OCI-LY7 (cell line): ENCODE data around the gene TMEM154. TPM values are rescaled to one million over a fixed set of nuclear protein-coding genes. Genes with fewer than 3 reads are reported as not detected.

Experiments used
- BruUV-seq: library from RNA; stranded (reverse); fragments of 400-500 nt; replicated peaks from 2 replicates; lab custom pipeline; 2021; lab: Mats Ljungman, UMichigan
- CTCF ChIA-PET: fragments of 300-600 bp; sonication (Branson Sonifier 250); formaldehyde crosslinking; loops from one replicate; lab custom pipeline; 2022; ENCODE audit warnings: antibody characterized with exemption; ENCODE audit not compliant: unreplicated experiment; lab: Charles Lee
- POLR2A ChIA-PET: fragments of 300-600 bp; sonication (Branson Sonifier 250); formaldehyde crosslinking; loops from one replicate; lab custom pipeline; 2022; ENCODE audit warnings: antibody characterized with exemption; lab: Charles Lee
- DNase-seq: peaks from one replicate; pipeline ENCODE4 v3.0.0-alpha.2; 2015; ENCODE audit warnings: low spot score
- H2AFZ ChIP-seq: fragments of 200-600 bp; sonication (generic), shearing (Covaris generic); 2 replicates; pipeline ENCODE4 v1.6.1; 2014; ENCODE audit warnings: mild to moderate bottlenecking, antibody characterized with exemption, low read length, moderate library complexity
- H3K27ac ChIP-seq: fragments of 200-600 bp; sonication (generic); 2 replicates; pipeline ENCODE4 v1.5.1; 2014; ENCODE audit warnings: mixed run types, low read depth, mild to moderate bottlenecking, moderate library complexity, low read length, inconsistent platforms; ENCODE audit not compliant: poor library complexity, severe bottlenecking
- H3K36me3 ChIP-seq: fragments of 200-600 bp; sonication (generic); 2 replicates; pipeline ENCODE4 v1.6.1; 2014; ENCODE audit warnings: mild to moderate bottlenecking, antibody characterized with exemption, low read length, moderate library complexity, mixed read lengths; ENCODE audit not compliant: insufficient read depth
- H3K4me1 ChIP-seq: fragments of 200-600 bp; sonication (generic); 2 replicates; pipeline ENCODE4 v1.5.1; 2014; ENCODE audit warnings: mild to moderate bottlenecking, low read length; ENCODE audit not compliant: insufficient read depth, poor library complexity, severe bottlenecking
- H3K4me2 ChIP-seq: fragments of 200-600 bp; sonication (generic); 2 replicates; pipeline ENCODE4 v1.6.1; 2014; ENCODE audit warnings: mild to moderate bottlenecking, low read length
- H3K4me3 ChIP-seq: fragments of 200-600 bp; sonication (generic); 2 replicates; pipeline ENCODE4 v1.5.1; 2014; ENCODE audit warnings: mild to moderate bottlenecking, low read depth, low read length; ENCODE audit not compliant: poor library complexity, severe bottlenecking
- H3K79me2 ChIP-seq: fragments of 200-600 bp; sonication (generic); 2 replicates; pipeline ENCODE4 v1.6.1; 2016; ENCODE audit warnings: low read depth, mild to moderate bottlenecking, low read length, moderate library complexity, mixed read lengths; ENCODE audit not compliant: insufficient read depth
- H3K9me2 ChIP-seq: fragments of 200-600 bp; sonication (generic); 2 replicates; pipeline ENCODE4 v1.6.1; 2016; ENCODE audit warnings: mild to moderate bottlenecking, low read length, mixed read lengths; ENCODE audit not compliant: insufficient read depth
- H3K9me3 ChIP-seq: fragments of 200-600 bp; sonication (generic); 2 replicates; pipeline ENCODE4 v1.6.1; 2014; ENCODE audit warnings: mild to moderate bottlenecking, mixed run types, low read length, mixed read lengths
- H4K20me1 ChIP-seq: fragments of 200-600 bp; sonication (generic); 2 replicates; pipeline ENCODE4 v1.6.1; 2014; ENCODE audit warnings: mild to moderate bottlenecking, antibody characterized with exemption, low read length, moderate library complexity, mixed read lengths; ENCODE audit not compliant: insufficient read depth
- EZH2phosphoT487 ChIP-seq: fragments of 200-600 bp; sonication (generic); IDR thresholded peaks from 2 replicates; pipeline ENCODE4 v1.6.1; 2018; ENCODE audit warnings: low read depth, borderline replicate concordance, mild to moderate bottlenecking, mixed run types, antibody characterized with exemption, low read length, moderate library complexity, mixed read lengths
- intact Hi-C: fragments of 100-400 bp; cut with micrococcal nuclease; formaldehyde crosslinking; loops from one replicate; pipeline ENCODE4 v1.10.0; 2022; ENCODE audit not compliant: unreplicated experiment
- total RNA-seq, 2 experiments: library from RNA; depleted of rRNA in 1 of 2; stranded (reverse); fragments of >200 nt in 1 of 2; shearing (Covaris generic) in 1 of 2; gene quantifications; 2 replicates each; pipeline ENCODE4 v1.2.3, GENCODE V29; 2014 to 2022
- TF ChIP-seq, protein P1 (sequence below): fragments of 200-600 bp; sonication (generic); conservative IDR thresholded peaks from 2 replicates; pipeline ENCODE4 v1.5.1; 2014; ENCODE audit warnings: mild to moderate bottlenecking, antibody characterized with exemption, low read length, moderate library complexity, mixed read lengths

TMEM154 gene
- total RNA-seq, 2 experiments from 2014 or later = 17.6 to 59.6 TPM

DNA sequence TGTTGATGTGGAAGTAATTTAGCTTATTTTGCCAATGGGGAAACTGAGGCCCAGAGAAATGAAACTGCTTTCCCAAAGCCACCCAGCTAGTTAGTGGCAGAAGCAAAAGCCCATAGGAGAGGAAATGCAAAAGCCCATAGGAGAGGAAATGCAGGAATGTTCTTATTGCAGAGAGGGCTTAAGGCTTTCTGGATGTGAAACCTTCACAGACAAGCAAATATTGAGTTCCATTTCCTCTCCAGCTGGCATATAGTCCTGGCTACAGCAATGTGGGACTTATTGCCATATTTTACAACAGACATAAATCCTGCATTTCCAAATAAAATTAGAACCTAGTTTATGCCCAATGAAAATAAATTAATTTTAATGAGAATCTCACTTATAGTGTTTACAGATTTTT, 69.7 kb downstream of the TMEM154 start:
- H3K27ac ChIP-seq = no peak overlapping the region
- no peaks in the 10 kb centered on the region for H3K79me2 ChIP-seq
- TF ChIP-seq, protein P1, sequence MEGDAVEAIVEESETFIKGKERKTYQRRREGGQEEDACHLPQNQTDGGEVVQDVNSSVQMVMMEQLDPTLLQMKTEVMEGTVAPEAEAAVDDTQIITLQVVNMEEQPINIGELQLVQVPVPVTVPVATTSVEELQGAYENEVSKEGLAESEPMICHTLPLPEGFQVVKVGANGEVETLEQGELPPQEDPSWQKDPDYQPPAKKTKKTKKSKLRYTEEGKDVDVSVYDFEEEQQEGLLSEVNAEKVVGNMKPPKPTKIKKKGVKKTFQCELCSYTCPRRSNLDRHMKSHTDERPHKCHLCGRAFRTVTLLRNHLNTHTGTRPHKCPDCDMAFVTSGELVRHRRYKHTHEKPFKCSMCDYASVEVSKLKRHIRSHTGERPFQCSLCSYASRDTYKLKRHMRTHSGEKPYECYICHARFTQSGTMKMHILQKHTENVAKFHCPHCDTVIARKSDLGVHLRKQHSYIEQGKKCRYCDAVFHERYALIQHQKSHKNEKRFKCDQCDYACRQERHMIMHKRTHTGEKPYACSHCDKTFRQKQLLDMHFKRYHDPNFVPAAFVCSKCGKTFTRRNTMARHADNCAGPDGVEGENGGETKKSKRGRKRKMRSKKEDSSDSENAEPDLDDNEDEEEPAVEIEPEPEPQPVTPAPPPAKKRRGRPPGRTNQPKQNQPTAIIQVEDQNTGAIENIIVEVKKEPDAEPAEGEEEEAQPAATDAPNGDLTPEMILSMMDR = no peak
- TF ChIP-seq EZH2phosphoT487 = no peak
- no peaks in the 10 kb centered on the region for H4K20me1 ChIP-seq
- no peak overlapping the region for H3K4me3 ChIP-seq
- CTCF ChIA-PET = interaction anchor here (1.2 to 1.3 kb wide), 2 partner anchors 20 to 108 kb away, joined by 3 read pairs; no protein-coding TSS in a partner anchor
- H2AFZ ChIP-seq = no peak overlapping the region
- H3K36me3 ChIP-seq = no peaks in the 10 kb centered on the region
- no peak for DNase-seq
- BruUV-seq = no TSS peak
- intact Hi-C loops = no loop called here
- no peaks in the 10 kb centered on the region for H3K4me1 ChIP-seq
- POLR2A ChIA-PET = interaction anchor here (0.5 to 7.1 kb wide), 4 partner anchors 9 to 127 kb away, joined by 3 to 26 read pairs (median 3); no protein-coding TSS in a partner anchor
- no peaks in the 10 kb centered on the region for H3K9me2 ChIP-seq
- H3K9me3 ChIP-seq = no peaks in the 10 kb centered on the region
- H3K4me2 ChIP-seq = no peak overlapping the region

DNA sequence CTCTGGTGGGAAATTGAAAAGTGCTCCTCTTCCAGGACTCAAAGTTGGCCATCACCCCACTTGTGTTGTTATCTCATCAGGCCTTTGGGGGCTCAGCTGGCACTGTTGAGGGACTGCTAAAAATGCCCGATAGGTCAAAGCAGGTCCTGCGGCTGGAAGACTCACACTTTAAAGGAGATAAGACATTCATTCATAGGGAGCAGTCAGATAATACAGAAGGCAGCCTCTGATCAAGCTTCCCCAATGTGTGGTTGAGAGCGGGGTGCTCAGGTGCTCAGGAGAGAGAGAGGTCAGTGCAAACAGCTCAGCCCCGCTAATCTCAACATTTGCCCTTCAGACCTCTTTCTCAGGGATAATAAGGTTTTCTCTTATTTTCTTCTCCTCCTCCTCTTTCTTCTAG, 70.3 kb downstream of the TMEM154 start:
- intact Hi-C loops = no loop called here
- Histone ChIP-seq H3K27ac (no peak overlapping the region), H4K20me1 (no peaks in the 10 kb centered on the region), H3K79me2 (no peaks in the 10 kb centered on the region), H3K4me1 (no peaks in the 10 kb centered on the region), H3K36me3 (no peaks in the 10 kb centered on the region), H3K4me2 (no peak overlapping the region), H2AFZ (no peak overlapping the region), H3K9me2 (no peaks in the 10 kb centered on the region), H3K9me3 (no peaks in the 10 kb centered on the region), H3K4me3 (no peak overlapping the region)
- no TSS peak for BruUV-seq
- ChIA-PET CTCF (interaction anchor here (1.2 kb wide), 1 partner anchor 108 kb away, joined by 3 read pairs; no protein-coding TSS in a partner anchor), POLR2A (interaction anchor here (0.5 to 7.1 kb wide), 5 partner anchors 8 to 107 kb away, joined by 3 to 26 read pairs (median 3); no protein-coding TSS in a partner anchor)
- DNase-seq = no peak
- TF ChIP-seq EZH2phosphoT487 = no peak
- TF ChIP-seq, protein P1 = no peak

DNA sequence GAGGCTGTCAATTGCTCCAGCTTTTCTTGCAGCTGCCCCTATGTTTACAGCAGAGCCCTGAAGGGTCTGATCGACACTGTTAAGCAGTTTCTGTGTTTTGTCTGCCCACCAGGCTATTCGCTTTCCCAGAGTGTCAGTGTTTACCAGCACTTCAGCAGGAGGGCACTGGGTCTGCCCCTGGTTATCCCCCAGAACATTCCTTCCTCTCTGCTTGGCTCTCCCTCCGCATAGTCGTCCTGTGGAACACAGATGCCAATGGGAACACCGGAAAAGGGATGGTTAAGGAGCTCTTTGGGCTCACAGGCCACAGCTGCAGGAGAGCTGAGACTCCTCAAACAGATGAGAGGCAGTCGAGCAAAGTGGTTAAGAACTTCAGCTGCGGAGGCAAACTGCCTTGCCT, 72.6 kb downstream of the TMEM154 start:
- CTCF ChIA-PET = no interaction called here
- Histone ChIP-seq H3K36me3 (no peaks in the 10 kb centered on the region), H3K79me2 (no peaks in the 10 kb centered on the region), H2AFZ (no peak overlapping the region), H3K9me3 (no peaks in the 10 kb centered on the region), H4K20me1 (no peaks in the 10 kb centered on the region), H3K4me3 (no peak overlapping the region), H3K9me2 (no peaks in the 10 kb centered on the region), H3K4me1 (no peaks in the 10 kb centered on the region), H3K27ac (no peak overlapping the region), H3K4me2 (no peak overlapping the region)
- TF ChIP-seq, protein P1 = no peak
- no peak for TF ChIP-seq EZH2phosphoT487
- intact Hi-C loops = no loop called here
- no TSS peak for BruUV-seq
- DNase-seq = no peak
- POLR2A ChIA-PET = interaction anchor here (0.9 to 7.1 kb wide), 2 partner anchors 12 to 20 kb away, joined by 3 to 26 read pairs; no protein-coding TSS in a partner anchor
